Keratinocyte (primary cell): ENCODE measurements around the gene TVP23A. TPM values are rescaled to one million over a fixed set of nuclear protein-coding genes. Genes with fewer than 3 reads are reported as not detected.

ENCODE experiments used
- DNase-seq: peaks from one replicate; pipeline ENCODE4 v3.0.0-alpha.2; 2011; ENCODE audit warnings: low read depth, missing footprints, low spot score
- FAIRE-seq: peaks from 2 replicates; lab custom pipeline; 2011; peaks lifted over from hg19 to GRCh38; lab: Jason Lieb, UNC
- H2AFZ ChIP-seq: 2 replicates; pipeline ENCODE4 v1.6.0; 2012; ENCODE audit warnings: low read length, control low read depth, inconsistent platforms; ENCODE audit not compliant: control insufficient read depth
- H3K27ac ChIP-seq: 2 replicates; pipeline ENCODE4 v1.5.1; 2011; ENCODE audit warnings: low read length; ENCODE audit not compliant: control insufficient read depth, insufficient read depth
- H3K27me3 ChIP-seq: 3 replicates; pipeline ENCODE4 v1.6.0; 2011; ENCODE audit warnings: low read length; ENCODE audit not compliant: control insufficient read depth, insufficient read depth; ENCODE audit errors: extremely low read depth
- H3K36me3 ChIP-seq, 2 experiments: 2 replicates in 1 of 2; 3 replicates in 1 of 2; pipeline ENCODE4 v1.5.1; 2011; ENCODE audit warnings: low read length in 2 of 2, mild to moderate bottlenecking in 1 of 2; ENCODE audit not compliant: control insufficient read depth in 2 of 2, insufficient read depth in 2 of 2; ENCODE audit errors: extremely low read depth in 1 of 2
- H3K4me1 ChIP-seq: 3 replicates; pipeline ENCODE4 v1.5.1; 2011; ENCODE audit warnings: low read length; ENCODE audit not compliant: control insufficient read depth, insufficient read depth; ENCODE audit errors: extremely low read depth
- H3K4me2 ChIP-seq: 3 replicates; pipeline ENCODE4 v1.6.0; 2011; ENCODE audit warnings: low read depth, low read length; ENCODE audit not compliant: control insufficient read depth, insufficient read depth; ENCODE audit errors: extremely low read depth
- H3K4me3 ChIP-seq, 3 experiments: fragments of 200-600 bp in 1 of 3; sonication (generic) in 1 of 3; 2 replicates in 2 of 3; 3 replicates in 1 of 3; pipeline ENCODE4 v1.5.1; 2011 to 2016; ENCODE audit warnings: low read length in 3 of 3, mild to moderate bottlenecking in 3 of 3, control low read depth in 2 of 3, inconsistent platforms in 1 of 3, low read depth in 1 of 3, mixed read lengths in 1 of 3, mixed run types in 1 of 3, moderate library complexity in 1 of 3; ENCODE audit not compliant: control insufficient read depth in 2 of 3, insufficient read depth in 2 of 3; ENCODE audit errors: extremely low read depth in 1 of 3
- H3K79me2 ChIP-seq: 2 replicates; pipeline ENCODE4 v1.6.0; 2012; ENCODE audit warnings: low read length; ENCODE audit not compliant: control insufficient read depth, insufficient read depth
- H3K9ac ChIP-seq: 3 replicates; pipeline ENCODE4 v1.6.0; 2011; ENCODE audit warnings: low read length; ENCODE audit not compliant: control insufficient read depth, insufficient read depth; ENCODE audit errors: extremely low read depth
- H3K9me1 ChIP-seq: 3 replicates; pipeline ENCODE4 v1.6.0; 2011; ENCODE audit warnings: low read length; ENCODE audit not compliant: control insufficient read depth, insufficient read depth; ENCODE audit errors: extremely low read depth
- H3K9me3 ChIP-seq: 2 replicates; pipeline ENCODE4 v1.5.1; 2012; ENCODE audit warnings: low read depth, low read length; ENCODE audit not compliant: control insufficient read depth
- H4K20me1 ChIP-seq: 3 replicates; pipeline ENCODE4 v1.6.0; 2011; ENCODE audit warnings: low read length; ENCODE audit not compliant: control insufficient read depth, insufficient read depth; ENCODE audit errors: extremely low read depth
- CTCF ChIP-seq, 3 experiments: IDR thresholded peaks in 1 of 3; conservative IDR thresholded peaks in 1 of 3; optimal IDR thresholded peaks in 1 of 3; 2 replicates in 2 of 3; 3 replicates in 1 of 3; pipeline versions ENCODE3 to v1.5.1; 2011; ENCODE audit warnings: low read length in 3 of 3, mild to moderate bottlenecking in 3 of 3, moderate library complexity in 2 of 3, control low read depth in 1 of 3, inconsistent platforms in 1 of 3; ENCODE audit not compliant: insufficient read depth in 2 of 3; ENCODE audit errors: extremely low read depth in 1 of 3
- EZH2 ChIP-seq: IDR thresholded peaks from one replicate; pipeline ENCODE4 v1.6.1; 2012; ENCODE audit warnings: inconsistent platforms, mild to moderate bottlenecking, low read length, moderate library complexity
- dilution Hi-C: fragments of 300-500 bp; cut with MboI; formaldehyde crosslinking; loops from one replicate; pipeline ENCODE4 v1.7.0; 2020; ENCODE audit warnings: low sequenced_read_pairs; ENCODE audit not compliant: extremely low pct_ligation_motif_present
- polyA plus RNA-seq, 5 experiments: library from polyadenylated mRNA; depleted of rRNA in 3 of 5; stranded (reverse) in 3 of 5; stranded (forward) in 1 of 5; unstranded in 1 of 5; fragments of >200 nt; gene quantifications; 1 replicate in 1 of 5; 2 replicates in 3 of 5; 3 replicates in 1 of 5; pipeline versions ENCODE4 v1.2.1 to v1.2.3, GENCODE V29; 2011 to 2012; ENCODE audit warnings: missing spikeins in 2 of 5, low read depth in 1 of 5, low replicate concordance in 1 of 5

The TVP23A gene
- polyA plus RNA-seq, 1 donor (not counting 4 experiments of a cell fraction or from before 2014, with no cell fraction given), result not detected

- Histone ChIP-seq H3K27me3 (peaks cover 2% of the 10 kb centered on the region), H3K4me1 (no peaks in the 10 kb centered on the region), H3K79me2 (no peaks in the 10 kb centered on the region), H3K27ac (no peak overlapping the region), H3K4me3 (no peak overlapping the region), H3K4me2 (no peak overlapping the region), H3K9ac (no peak overlapping the region), H2AFZ (no peak overlapping the region), H3K9me1 (no peaks in the 10 kb centered on the region), H3K9me3 (no peaks in the 10 kb centered on the region), H4K20me1 (no peaks in the 10 kb centered on the region), H3K36me3 (no peaks in the 10 kb centered on the region)
- FAIRE-seq (no peak), DNase-seq (no peak)
- dilution Hi-C loops, result no loop called here
- TF ChIP-seq EZH2 (no peak), CTCF (optimal IDR thresholded peaks at IDR 0.05 in 1 of 3, IDR thresholded peaks at IDR 0.05 in 1 of 3, conservative IDR thresholded peaks at IDR 0.05 in 1 of 3; ENCODE audit: extremely low read depth in 1 of 3, insufficient read depth in 2 of 3, low read length in 3 of 3) (no peak)
Observed at GRCh38 chr16:10813099-10813455, 5.5 kb downstream of the TVP23A start.

DNA sequence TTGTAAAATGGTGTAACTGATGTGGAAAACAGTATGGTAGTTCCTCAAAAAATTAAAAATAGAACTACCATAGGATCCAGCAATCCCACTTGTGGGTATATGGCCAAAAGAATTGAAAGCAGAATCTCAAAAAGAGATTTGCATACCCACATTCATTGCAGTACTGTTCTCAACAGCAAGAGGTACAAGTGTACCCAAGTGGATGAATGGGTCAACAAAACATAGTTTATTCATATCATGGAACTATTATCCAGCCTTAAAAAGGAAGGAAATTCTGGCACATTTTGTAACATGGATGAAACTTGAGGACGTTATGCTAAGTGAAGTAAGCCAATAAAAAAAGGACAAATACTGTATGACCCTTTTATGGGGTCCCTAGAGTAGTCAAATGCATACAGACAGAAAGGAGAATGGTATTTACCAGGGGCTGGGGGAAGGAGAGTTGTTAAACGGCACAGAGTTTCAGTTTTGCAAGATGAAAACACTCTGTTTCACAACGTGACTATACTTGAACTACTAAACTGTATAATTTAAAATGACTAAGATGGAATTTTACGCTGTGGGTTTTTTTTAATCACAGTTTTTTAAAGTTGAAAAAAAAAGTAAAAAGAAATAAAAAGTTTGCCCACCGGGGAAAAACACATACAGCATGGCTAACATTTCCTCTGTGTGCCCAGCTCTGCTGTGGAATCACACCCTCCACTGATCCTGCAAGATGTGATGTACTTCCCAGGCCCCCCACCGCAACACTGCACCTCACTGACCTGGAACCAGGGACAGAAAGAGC is 6.1 kb downstream of the TVP23A start:
- H3K9me3 ChIP-seq, result no peaks in the 10 kb centered on the region
- no peaks in the 10 kb centered on the region for H4K20me1 ChIP-seq
- peaks cover 2% of the 10 kb centered on the region for H3K27me3 ChIP-seq
- TF ChIP-seq CTCF (optimal IDR thresholded peaks at IDR 0.05 in 1 of 3, IDR thresholded peaks at IDR 0.05 in 1 of 3, conservative IDR thresholded peaks at IDR 0.05 in 1 of 3; ENCODE audit: extremely low read depth in 1 of 3, insufficient read depth in 2 of 3, low read length in 3 of 3) (no peak), EZH2 (no peak)
- H3K27ac ChIP-seq, result no peak overlapping the region
- H3K4me3 ChIP-seq, result no peak overlapping the region
- H2AFZ ChIP-seq, result no peak overlapping the region
- H3K9ac ChIP-seq, result no peak overlapping the region
- no peak overlapping the region for H3K4me2 ChIP-seq
- dilution Hi-C loops, result no loop called here
- no peaks in the 10 kb centered on the region for H3K4me1 ChIP-seq
- FAIRE-seq (no peak), DNase-seq (no peak)
- no peaks in the 10 kb centered on the region for H3K79me2 ChIP-seq
- H3K9me1 ChIP-seq, result no peaks in the 10 kb centered on the region
- no peaks in the 10 kb centered on the region for H3K36me3 ChIP-seq
